NT2/D1 (cell line): ENCODE measurements around the gene DDX49.
"Not testable (repeated sequence)": the region's sequence is repeated elsewhere in the genome, so short reads cannot be mapped to it uniquely, and the experiment has no call there.

Experiments
- SUZ12 ChIP-seq: IDR thresholded peaks from 2 replicates; pipeline ENCODE4 v1.6.1; 2011; ENCODE audit not compliant: insufficient read length, insufficient read depth; ENCODE audit errors: extremely low read depth
- ZNF274 ChIP-seq: IDR thresholded peaks from 2 replicates; pipeline ENCODE4 v1.6.1; 2011; ENCODE audit warnings: mild to moderate bottlenecking, low read depth, low read length

DNA sequence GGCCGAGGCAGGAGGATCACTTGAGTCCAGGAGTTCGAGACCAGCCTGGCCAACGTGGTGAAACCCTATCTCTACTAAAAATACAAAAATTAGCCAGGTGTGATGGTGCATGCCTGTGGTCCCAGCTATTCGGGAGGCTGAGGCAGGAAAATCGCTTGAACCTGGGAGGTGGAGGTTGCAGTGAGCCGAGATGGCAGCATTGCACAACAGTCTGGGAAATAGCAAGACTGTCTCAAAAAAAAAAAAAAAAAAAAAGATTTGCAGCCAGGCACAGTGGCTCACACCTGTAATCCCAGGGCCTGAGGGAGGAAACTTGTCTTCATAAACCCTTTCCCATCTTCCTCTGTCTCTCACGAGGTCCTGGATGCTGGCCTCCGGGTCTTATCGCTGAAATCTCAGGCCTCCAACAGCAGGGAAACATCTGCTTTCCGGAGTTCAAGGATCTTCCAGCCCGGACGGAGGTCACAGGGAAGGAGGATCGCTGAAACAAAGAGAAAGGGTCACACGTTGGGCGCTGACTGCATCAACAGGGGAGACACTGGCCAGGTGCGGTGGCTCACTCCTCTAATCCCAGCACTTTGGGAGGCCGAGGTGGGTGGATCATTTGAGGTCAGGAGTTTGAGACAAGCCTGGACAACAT, 33.0 kb downstream of the DDX49 start:
- not testable (repeated sequence) for TF ChIP-seq SUZ12, ZNF274
